H1 (cell line): ENCODE measurements around the gene MIER2. TPM values are rescaled to one million over a fixed set of nuclear protein-coding genes. Genes with fewer than 3 reads are reported as not detected.
"Not testable (repeated sequence)": the region's sequence is repeated elsewhere in the genome, so short reads cannot be mapped to it uniquely, and the experiment has no call there.

ENCODE experiments used
- CTCF ChIA-PET: fragments of 300-600 bp; sonication (Branson Sonifier 250); formaldehyde crosslinking; loops from one replicate; lab custom pipeline; 2021; ENCODE audit not compliant: partially characterized antibody; lab: Charles Lee
- POLR2A ChIA-PET: fragments of 300-600 bp; sonication (Branson Sonifier 250); formaldehyde crosslinking; loops from one replicate; lab custom pipeline; 2021; ENCODE audit warnings: inconsistent platforms; ENCODE audit not compliant: partially characterized antibody; lab: Charles Lee
- DNase-seq, 2 experiments: peaks; one replicate each; pipeline versions ENCODE4 v3.0.0 to v3.0.0-alpha.2; 2010 to 2022; ENCODE audit warnings: low spot score in 2 of 2, low read depth in 1 of 2, mixed read lengths in 1 of 2
- FAIRE-seq: peaks from 2 replicates; lab custom pipeline; 2011; peaks lifted over from hg19 to GRCh38; lab: Jason Lieb, UNC
- H2AFZ ChIP-seq: 2 replicates; pipeline ENCODE4 v1.8.1; 2012; ENCODE audit warnings: low read length, inconsistent platforms
- H2AK5ac ChIP-seq: 2 replicates; pipeline ENCODE4 v1.6.1; 2013; ENCODE audit warnings: low read depth, low read length
- H2BK120ac ChIP-seq: replicated peaks from 2 replicates; pipeline ENCODE3; 2013; ENCODE audit warnings: low read depth, low read length, inconsistent platforms
- H2BK12ac ChIP-seq: 2 replicates; pipeline ENCODE4 v1.6.1; 2013; ENCODE audit warnings: low read depth, low read length
- H2BK15ac ChIP-seq: 2 replicates; pipeline ENCODE4 v1.6.1; 2013; ENCODE audit warnings: low read length
- H2BK20ac ChIP-seq: 2 replicates; pipeline ENCODE4 v1.6.1; 2013; ENCODE audit warnings: low read length
- H2BK5ac ChIP-seq: 2 replicates; pipeline ENCODE4 v1.6.1; 2013; ENCODE audit warnings: low read depth, low read length
- H3K14ac ChIP-seq: 2 replicates; pipeline ENCODE4 v1.6.1; 2013; ENCODE audit warnings: inconsistent platforms; ENCODE audit not compliant: insufficient read length
- H3K18ac ChIP-seq: 2 replicates; pipeline ENCODE4 v1.6.1; 2013; ENCODE audit warnings: low read length; ENCODE audit errors: extremely low read depth
- H3K23ac ChIP-seq: 2 replicates; pipeline ENCODE4 v1.6.1; 2013; ENCODE audit warnings: inconsistent platforms; ENCODE audit not compliant: insufficient read length
- H3K23me2 ChIP-seq: 2 replicates; pipeline ENCODE4 v1.6.1; 2013; ENCODE audit warnings: low read depth, low read length
- H3K27ac ChIP-seq: 2 replicates; pipeline ENCODE4 v1.6.1; 2011; ENCODE audit warnings: low read depth, low read length, inconsistent platforms
- H3K27me3 ChIP-seq, 4 experiments: replicated peaks in 1 of 4; 1 replicate in 1 of 4; 2 replicates in 3 of 4; pipeline versions ENCODE4 v1.6.1 to v1.8.1; 2011 to 2013; ENCODE audit warnings: low read length in 3 of 4, mild to moderate bottlenecking in 3 of 4, inconsistent platforms in 2 of 4, mixed read lengths in 2 of 4, moderate library complexity in 1 of 4; ENCODE audit not compliant: control insufficient read depth in 3 of 4, insufficient read depth in 3 of 4; ENCODE audit errors: extremely low read depth in 1 of 4
- H3K36me3 ChIP-seq, 4 experiments: 2 replicates each; pipeline versions ENCODE4 v1.6.1 to v1.8.1; 2011 to 2013; ENCODE audit warnings: mild to moderate bottlenecking in 4 of 4, low read length in 3 of 4, moderate library complexity in 2 of 4, control low read depth in 1 of 4, inconsistent platforms in 1 of 4; ENCODE audit not compliant: insufficient read depth in 4 of 4, control insufficient read depth in 2 of 4
- H3K4ac ChIP-seq: replicated peaks from 2 replicates; pipeline ENCODE3; 2013; ENCODE audit warnings: low read length, low read depth, mixed read lengths, inconsistent platforms; ENCODE audit not compliant: insufficient read length
- H3K4me1 ChIP-seq, 4 experiments: replicated peaks in 1 of 4; 1 replicate in 1 of 4; 2 replicates in 3 of 4; pipeline versions ENCODE4 v1.6.1 to v1.8.1; 2011 to 2013; ENCODE audit warnings: low read length in 3 of 4, inconsistent platforms in 2 of 4, mixed read lengths in 1 of 4; ENCODE audit not compliant: insufficient read depth in 4 of 4, control insufficient read depth in 3 of 4
- H3K4me2 ChIP-seq, 2 experiments: 2 replicates each; pipeline versions ENCODE4 v1.6.1 to v1.8.1; 2011 to 2013; ENCODE audit warnings: low read depth in 2 of 2, low read length in 2 of 2, control low read depth in 1 of 2, inconsistent platforms in 1 of 2, mild to moderate bottlenecking in 1 of 2; ENCODE audit not compliant: insufficient read depth in 1 of 2
- H3K4me3 ChIP-seq, 4 experiments: fragments of 200-600, 300-600 bp in 1 of 4; sonication (generic), shearing (Covaris generic), sonication (Bioruptor Twin) in 1 of 4; 2 replicates each; pipeline versions ENCODE4 v1.5.1 to v1.8.1; 2011 to 2016; ENCODE audit warnings: low read length in 4 of 4, low read depth in 3 of 4, control low read depth in 2 of 4, inconsistent platforms in 2 of 4, mild to moderate bottlenecking in 2 of 4, mixed read lengths in 1 of 4, moderate library complexity in 1 of 4; ENCODE audit not compliant: insufficient read depth in 2 of 4; ENCODE audit errors: extremely low read depth in 1 of 4
- H3K56ac ChIP-seq: replicated peaks from 2 replicates; pipeline ENCODE3; 2013; ENCODE audit warnings: low read depth, mild to moderate bottlenecking, mixed read lengths, low read length, inconsistent platforms; ENCODE audit not compliant: insufficient read length
- H3K79me1 ChIP-seq: 2 replicates; pipeline ENCODE4 v1.6.1; 2013; ENCODE audit warnings: low read depth, low read length, control low read depth
- H3K79me2 ChIP-seq, 2 experiments: 2 replicates each; pipeline versions ENCODE4 v1.6.1 to v1.8.1; 2012 to 2013; ENCODE audit warnings: low read length in 2 of 2, mild to moderate bottlenecking in 2 of 2, inconsistent platforms in 1 of 2; ENCODE audit not compliant: insufficient read depth in 2 of 2, control insufficient read depth in 1 of 2
- H3K9ac ChIP-seq, 4 experiments: replicated peaks in 1 of 4; 1 replicate in 1 of 4; 2 replicates in 3 of 4; pipeline versions ENCODE4 v1.6.1 to v1.8.1; 2011 to 2013; ENCODE audit warnings: low read depth in 3 of 4, low read length in 3 of 4, control low read depth in 2 of 4, mild to moderate bottlenecking in 2 of 4, moderate library complexity in 2 of 4, inconsistent platforms in 1 of 4; ENCODE audit errors: extremely low read depth in 1 of 4
- H3K9me3 ChIP-seq, 2 experiments: 2 replicates each; pipeline versions ENCODE4 v1.6.1 to v1.8.1; 2012 to 2013; ENCODE audit warnings: mild to moderate bottlenecking in 2 of 2, moderate library complexity in 2 of 2, control low read depth in 1 of 2, inconsistent platforms in 1 of 2, low read depth in 1 of 2, low read length in 1 of 2, mixed read lengths in 1 of 2; ENCODE audit not compliant: insufficient read depth in 2 of 2
- H4K20me1 ChIP-seq, 2 experiments: replicated peaks in 1 of 2; 2 replicates each; pipeline versions ENCODE3 to v1.8.1; 2011 to 2013; ENCODE audit warnings: inconsistent platforms in 2 of 2, low read length in 2 of 2, mild to moderate bottlenecking in 1 of 2; ENCODE audit not compliant: insufficient read depth in 2 of 2, control insufficient read depth in 1 of 2
- H4K5ac ChIP-seq: 2 replicates; pipeline ENCODE4 v1.6.1; 2013; ENCODE audit warnings: low read length, low read depth, mixed read lengths, inconsistent platforms; ENCODE audit not compliant: insufficient read length
- H4K8ac ChIP-seq: 2 replicates; pipeline ENCODE4 v1.8.0; 2013; ENCODE audit warnings: mild to moderate bottlenecking, moderate library complexity, low read length, inconsistent platforms; ENCODE audit not compliant: insufficient read depth; ENCODE audit errors: extremely low read depth
- H4K91ac ChIP-seq: replicated peaks from 2 replicates; pipeline ENCODE3; 2013; ENCODE audit warnings: low read length, mixed read lengths, inconsistent platforms; ENCODE audit not compliant: insufficient read length
- CBX8 ChIP-seq: fragments of 300-800, 300-1000 bp; sonication (generic); IDR thresholded peaks from 2 replicates; pipeline ENCODE4 v1.7.1; 2016; ENCODE audit warnings: low read depth, low read length, borderline replicate concordance
- CHD1 ChIP-seq: IDR thresholded peaks from 2 replicates; pipeline ENCODE4 v1.6.1; 2012; ENCODE audit warnings: low read depth, low read length, improper control_type of control experiment
- E2F6 ChIP-seq: IDR thresholded peaks from 2 replicates; pipeline ENCODE4 v1.6.1; 2012; ENCODE audit warnings: inconsistent platforms
- EGR1 ChIP-seq: IDR thresholded peaks from 2 replicates; pipeline ENCODE4 v1.6.1; 2011; ENCODE audit warnings: low read depth, low read length, borderline replicate concordance
- KDM4A ChIP-seq: IDR thresholded peaks from one replicate; pipeline ENCODE4 v1.7.1; 2012; ENCODE audit warnings: low read depth, mild to moderate bottlenecking, moderate library complexity, low read length, inconsistent platforms; ENCODE audit not compliant: severe bottlenecking
- MAX ChIP-seq: IDR thresholded peaks from 2 replicates; pipeline ENCODE4 v1.6.1; 2012; ENCODE audit warnings: inconsistent platforms
- SIN3A ChIP-seq, 2 experiments: IDR thresholded peaks in 1 of 2; conservative IDR thresholded peaks in 1 of 2; 2 replicates each; pipeline ENCODE4 v1.6.1; 2011 to 2012; ENCODE audit warnings: low read length in 2 of 2, improper control_type of control experiment in 1 of 2, low read depth in 1 of 2, mild to moderate bottlenecking in 1 of 2
- SIRT6 ChIP-seq: IDR thresholded peaks from one replicate; pipeline ENCODE4 v1.7.1; 2012; ENCODE audit warnings: low read length, inconsistent platforms
- SP2 ChIP-seq: IDR thresholded peaks from 2 replicates; pipeline ENCODE4 v1.6.1; 2012; ENCODE audit warnings: mild to moderate bottlenecking, low read length, inconsistent platforms
- TAF1 ChIP-seq: IDR thresholded peaks from 2 replicates; pipeline ENCODE4 v1.6.1; 2011; ENCODE audit warnings: mild to moderate bottlenecking, low read depth, low read length
- TAF7 ChIP-seq: optimal IDR thresholded peaks from 2 replicates; pipeline ENCODE3; 2011; ENCODE audit warnings: low read depth, mild to moderate bottlenecking, inconsistent platforms, low read length, moderate library complexity, borderline replicate concordance
- ZNF274 ChIP-seq: IDR thresholded peaks from 2 replicates; pipeline ENCODE4 v1.7.0; 2012; ENCODE audit warnings: low read length, borderline replicate concordance; ENCODE audit errors: extremely low read depth
- polyA plus RNA-seq, 7 experiments: library from polyadenylated mRNA; depleted of rRNA in 3 of 7; stranded (reverse) in 5 of 7; unstranded in 2 of 7; fragments of >200 nt in 5 of 7; fragments of 200-250 nt in 2 of 7; gene quantifications; 1 replicate in 5 of 7; 2 replicates in 1 of 7; 4 replicates in 1 of 7; pipeline versions ENCODE4 v1.2.1 to v1.2.3, GENCODE V29; 2011 to 2013; ENCODE audit warnings: missing spikeins in 2 of 7, mixed read lengths in 2 of 7
- total RNA-seq: library from RNA; stranded (reverse); fragmentation: NEBNext Ultra II Directional; extraction: Animal tissue kit (Norgen Biotek cat#: 25700); gene quantifications from 2 replicates; pipeline ENCODE4 v1.2.1, GENCODE V29; 2021

The MIER2 gene
- total and polyA plus RNA-seq, 2 of the 8 experiments (the other 6 are each of a cell fraction or from before 2014, with no cell fraction given), result 30.3 to 48.3 TPM

GRCh38 chr19:344625-345319, at the start of gene MIER2 (continued):
- TF ChIP-seq ZNF274 (no peak), MAX (peak; percentile 67), CHD1 (no peak), E2F6 (peak; percentile 42; the same call in 1 of the 2 replicates), TAF1 (peak; percentile 83), SIN3A (conservative IDR thresholded peaks at IDR 0.05 in 1 of 2, IDR thresholded peaks at IDR 0.05 in 1 of 2; ENCODE audit: low read depth in 1 of 2, low read length in 2 of 2) (no peak), SIRT6 (no peak), SP2 (no peak), CBX8 (no peak), KDM4A (no peak), EGR1 (peak; percentile 23; the same call in 1 of the 2 replicates), TAF7 (peak; percentile 62)

- H3K14ac ChIP-seq, H3K56ac ChIP-seq, H4K5ac ChIP-seq, H3K4ac ChIP-seq, H3K4me2 ChIP-seq, CTCF ChIA-PET, H3K36me3 ChIP-seq, H3K79me2 ChIP-seq, POLR2A ChIA-PET, H3K27ac ChIP-seq, H3K9ac ChIP-seq, H3K4me3 ChIP-seq, H4K91ac ChIP-seq, H4K20me1 ChIP-seq, H2BK120ac ChIP-seq, H3K4me1 ChIP-seq, H3K27me3 ChIP-seq, H2BK15ac ChIP-seq, H2BK5ac ChIP-seq, H2BK20ac ChIP-seq, FAIRE-seq, DNase-seq, H3K79me1 ChIP-seq, H3K18ac ChIP-seq, H2AFZ ChIP-seq, H3K23ac ChIP-seq, H2BK12ac ChIP-seq, H4K8ac ChIP-seq, H2AK5ac ChIP-seq: not testable (repeated sequence)
- peaks cover 19% of the 10 kb centered on the region for H3K23me2 ChIP-seq
- peaks cover 13% of the 10 kb centered on the region in 2 experiments; a peak in 3 of 4 replicates for H3K9me3 ChIP-seq
Observed at GRCh38 chr19:393560-393959, 49.0 kb upstream of the MIER2 start.
